ENCODE measurements around the gene ABCA3.

ABCA3 gene

DNA sequence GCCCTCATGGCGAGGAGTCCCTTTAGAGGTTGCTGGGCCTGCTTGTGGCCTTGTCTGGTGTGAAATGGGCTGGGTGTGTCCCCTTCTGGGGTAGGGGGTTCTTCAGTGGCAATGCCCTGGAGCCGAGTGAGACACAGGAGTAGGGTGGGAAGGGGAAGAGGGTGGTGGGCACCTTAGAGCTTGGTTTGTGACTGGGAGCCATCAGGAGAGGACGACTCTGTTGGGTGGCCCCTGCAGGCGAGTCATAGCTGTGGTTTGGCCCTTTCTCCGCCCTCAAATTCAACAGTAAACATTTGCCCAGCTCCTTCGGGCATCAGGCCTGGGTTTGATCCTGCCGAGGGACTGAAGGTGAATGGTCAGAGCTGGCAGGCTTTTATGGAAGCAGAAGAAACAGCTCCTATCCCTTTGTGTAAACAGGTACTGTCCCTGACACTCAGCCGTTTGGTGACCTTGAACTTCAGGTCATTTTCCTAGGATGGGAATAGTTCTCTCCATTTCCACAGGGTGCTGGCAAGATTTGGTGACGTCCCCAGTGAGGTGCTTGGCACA is 114.2 kb downstream of the ABCA3 start:
- peaks cover 50% of the 10 kb centered on the region for H3K79me2 ChIP-seq (ENCODE audit: low read length)
- no peaks in the 10 kb centered on the region for H3K27me3 ChIP-seq (ENCODE audit: low read depth, low read length)
- no peaks in the 10 kb centered on the region for H3K9me3 ChIP-seq (ENCODE audit: insufficient read depth, low read length)
- H3K4me2 ChIP-seq (ENCODE audit: low read length): no peak overlapping the region
- H2AFZ ChIP-seq (ENCODE audit: low read depth, low read length): no peak overlapping the region
- H3K27ac ChIP-seq (ENCODE audit: low read length): no peak overlapping the region
- H3K4me1 ChIP-seq (ENCODE audit: low read length): peaks cover 5% of the 10 kb centered on the region; the same call in 1 of the 2 replicates
- H3K4me3 ChIP-seq (ENCODE audit: low read length): no peak overlapping the region
- H3K36me3 ChIP-seq (replicated peaks; ENCODE audit: low read depth, low read length): peaks cover 2% of the 10 kb centered on the region
- TF ChIP-seq, protein P1, sequence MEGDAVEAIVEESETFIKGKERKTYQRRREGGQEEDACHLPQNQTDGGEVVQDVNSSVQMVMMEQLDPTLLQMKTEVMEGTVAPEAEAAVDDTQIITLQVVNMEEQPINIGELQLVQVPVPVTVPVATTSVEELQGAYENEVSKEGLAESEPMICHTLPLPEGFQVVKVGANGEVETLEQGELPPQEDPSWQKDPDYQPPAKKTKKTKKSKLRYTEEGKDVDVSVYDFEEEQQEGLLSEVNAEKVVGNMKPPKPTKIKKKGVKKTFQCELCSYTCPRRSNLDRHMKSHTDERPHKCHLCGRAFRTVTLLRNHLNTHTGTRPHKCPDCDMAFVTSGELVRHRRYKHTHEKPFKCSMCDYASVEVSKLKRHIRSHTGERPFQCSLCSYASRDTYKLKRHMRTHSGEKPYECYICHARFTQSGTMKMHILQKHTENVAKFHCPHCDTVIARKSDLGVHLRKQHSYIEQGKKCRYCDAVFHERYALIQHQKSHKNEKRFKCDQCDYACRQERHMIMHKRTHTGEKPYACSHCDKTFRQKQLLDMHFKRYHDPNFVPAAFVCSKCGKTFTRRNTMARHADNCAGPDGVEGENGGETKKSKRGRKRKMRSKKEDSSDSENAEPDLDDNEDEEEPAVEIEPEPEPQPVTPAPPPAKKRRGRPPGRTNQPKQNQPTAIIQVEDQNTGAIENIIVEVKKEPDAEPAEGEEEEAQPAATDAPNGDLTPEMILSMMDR (IDR thresholded peaks at IDR 0.05; ENCODE audit: low read depth, low read length): no peak
- no peak for TF ChIP-seq EZH2phosphoT487 (IDR thresholded peaks at IDR 0.05; ENCODE audit: low read depth)
- peaks cover 13% of the 10 kb centered on the region for H4K20me1 ChIP-seq (ENCODE audit: insufficient read depth, low read length)
- no peak overlapping the region for H3K9ac ChIP-seq (ENCODE audit: low read length)
